Measurements from ENCODE around the gene LRTM1.

GRCh38 chr3:54957711-54958110, 29.9 kb upstream of the LRTM1 start:
- TF ChIP-seq CTCF (IDR thresholded peaks at IDR 0.05; ENCODE audit: extremely low read depth in 1 of 2, insufficient read depth in 1 of 2, low read depth in 1 of 2, low read length in 2 of 2) (no peak), POLR2AphosphoS5 (IDR thresholded peaks at IDR 0.05; ENCODE audit: insufficient read depth, low read depth, low read length) (no peak), EZH2 (IDR thresholded peaks at IDR 0.05; ENCODE audit: borderline replicate concordance, low read depth, low read length, severe bottlenecking) (no peak), POLR2A (IDR thresholded peaks at IDR 0.05; ENCODE audit: low read depth, low read length) (no peak)
